GM18526 (cell line): ENCODE measurements around the gene PPP2R5B.

Experiments used
- POLR2A ChIP-seq: IDR thresholded peaks from 3 replicates; pipeline ENCODE4 v1.6.1; 2011; ENCODE audit not compliant: insufficient read length; ENCODE audit errors: extremely low read depth

PPP2R5B gene

DNA sequence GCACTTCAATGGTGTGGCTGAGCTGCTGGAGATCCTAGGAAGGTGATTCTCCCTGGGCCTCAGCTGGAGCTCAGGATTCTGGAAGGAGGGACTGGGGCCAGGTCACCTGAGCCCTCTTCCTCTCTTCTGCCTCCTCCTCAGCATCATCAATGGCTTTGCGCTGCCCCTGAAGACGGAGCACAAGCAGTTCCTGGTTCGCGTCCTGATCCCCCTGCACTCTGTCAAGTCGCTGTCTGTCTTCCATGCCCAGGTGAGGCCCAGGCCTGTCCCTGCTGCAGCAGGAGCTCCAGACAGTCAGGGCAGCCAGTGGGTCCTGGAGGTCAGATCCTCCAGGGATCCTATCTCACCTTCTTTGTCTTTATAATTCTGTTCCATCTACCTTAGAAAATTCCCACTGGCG is 5.9 kb downstream of the PPP2R5B start:
- no peak for TF ChIP-seq POLR2A

- no peak for TF ChIP-seq POLR2A
Measured at GRCh38 chr11:64931290-64931689, 6.8 kb downstream of the PPP2R5B start.

DNA sequence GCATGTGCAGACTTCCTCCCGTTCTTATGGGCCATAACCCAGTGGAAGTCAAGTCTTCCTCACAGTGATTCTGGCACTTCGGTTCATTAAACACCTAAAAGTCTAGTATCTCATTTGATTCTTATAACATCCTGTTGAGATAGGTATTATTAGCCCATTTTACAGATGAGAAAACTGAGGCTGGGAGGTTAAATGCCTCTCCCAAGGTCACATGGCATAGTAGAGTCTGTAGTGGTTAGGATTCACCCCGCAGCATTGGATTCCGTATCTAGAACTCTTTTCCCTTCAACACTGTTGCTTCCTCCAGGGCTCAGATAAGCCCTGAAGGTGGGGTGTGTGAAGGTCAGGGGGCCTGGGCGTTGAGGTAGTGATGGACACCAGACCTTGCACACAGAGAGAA is 7.8 kb downstream of the PPP2R5B start:
- TF ChIP-seq POLR2A = no peak

DNA sequence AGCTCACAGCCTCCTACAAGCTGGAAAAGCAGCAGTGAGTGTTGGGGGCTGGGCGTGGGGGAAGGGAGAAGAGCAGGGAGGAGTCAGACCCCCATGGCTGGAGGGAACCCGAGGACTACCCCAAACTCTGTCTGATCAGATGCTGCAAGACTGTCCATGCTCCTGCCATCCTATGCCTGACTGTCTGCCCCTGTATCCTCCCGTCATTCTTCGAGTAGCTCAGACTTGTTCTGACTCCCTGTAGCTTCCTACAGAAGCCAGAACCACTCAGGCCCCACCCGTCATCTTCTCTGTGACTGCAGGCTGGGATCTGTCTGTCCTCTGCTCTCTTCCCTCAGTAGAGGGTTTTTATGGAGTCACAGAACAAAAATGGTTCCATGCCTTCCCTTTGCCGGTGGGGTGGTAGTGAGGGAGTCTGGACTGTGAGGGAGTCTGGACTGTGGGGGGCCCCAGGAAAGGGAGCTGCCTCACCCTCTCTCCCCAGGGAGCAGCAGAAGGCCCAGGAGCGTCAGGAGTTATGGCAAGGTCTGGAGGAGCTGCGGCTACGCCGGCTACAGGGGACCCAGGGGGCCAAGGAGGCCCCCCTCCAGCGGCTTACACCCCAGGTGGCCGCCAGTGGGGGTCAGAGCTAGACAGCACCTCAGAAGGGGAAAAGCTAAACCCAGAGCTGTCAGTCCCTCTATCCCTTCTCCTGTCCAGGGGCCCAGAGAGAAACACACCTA is 8.9 kb downstream of the PPP2R5B start:
- no peak for TF ChIP-seq POLR2A

DNA sequence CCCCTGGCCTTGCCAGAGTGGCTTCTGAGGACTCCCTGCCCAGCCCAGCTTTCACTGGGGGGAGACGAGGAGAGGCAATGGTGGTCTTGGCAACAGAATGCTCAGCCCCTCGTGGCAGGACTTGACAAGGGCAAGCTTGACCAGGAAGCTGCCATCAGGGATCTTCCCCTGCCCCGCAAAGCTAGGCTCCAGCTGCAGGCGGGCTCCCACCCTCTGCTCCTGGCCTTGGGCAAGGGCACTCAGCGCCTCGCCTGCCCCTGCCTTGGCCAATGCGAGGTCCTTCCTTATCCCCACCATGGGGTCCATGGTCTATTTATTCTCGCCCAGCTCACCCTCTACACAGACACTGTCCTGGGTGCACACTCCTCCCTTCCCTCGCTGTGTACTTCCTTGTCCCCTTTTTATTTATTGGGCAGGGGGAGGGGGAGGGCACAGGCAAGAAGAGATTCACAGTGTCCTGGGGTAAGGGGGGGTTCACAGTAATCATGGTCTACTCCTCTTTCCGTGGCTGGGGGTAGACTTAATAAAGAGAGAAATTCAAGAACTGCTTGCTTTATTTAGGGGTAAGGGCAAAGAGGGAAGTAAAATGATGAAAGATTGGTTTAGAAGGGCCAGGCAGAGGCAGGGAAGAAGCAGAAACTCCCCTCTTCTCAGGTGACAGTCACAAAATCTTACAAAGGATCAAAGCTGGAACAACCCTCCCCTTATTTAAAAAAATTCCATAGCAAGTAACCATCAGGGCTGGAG is 9.6 kb downstream of the PPP2R5B start:
- TF ChIP-seq POLR2A = no peak

GRCh38 chr11:64934682-64935358 is 10.3 kb downstream of the PPP2R5B start:
- TF ChIP-seq POLR2A = no peak

DNA sequence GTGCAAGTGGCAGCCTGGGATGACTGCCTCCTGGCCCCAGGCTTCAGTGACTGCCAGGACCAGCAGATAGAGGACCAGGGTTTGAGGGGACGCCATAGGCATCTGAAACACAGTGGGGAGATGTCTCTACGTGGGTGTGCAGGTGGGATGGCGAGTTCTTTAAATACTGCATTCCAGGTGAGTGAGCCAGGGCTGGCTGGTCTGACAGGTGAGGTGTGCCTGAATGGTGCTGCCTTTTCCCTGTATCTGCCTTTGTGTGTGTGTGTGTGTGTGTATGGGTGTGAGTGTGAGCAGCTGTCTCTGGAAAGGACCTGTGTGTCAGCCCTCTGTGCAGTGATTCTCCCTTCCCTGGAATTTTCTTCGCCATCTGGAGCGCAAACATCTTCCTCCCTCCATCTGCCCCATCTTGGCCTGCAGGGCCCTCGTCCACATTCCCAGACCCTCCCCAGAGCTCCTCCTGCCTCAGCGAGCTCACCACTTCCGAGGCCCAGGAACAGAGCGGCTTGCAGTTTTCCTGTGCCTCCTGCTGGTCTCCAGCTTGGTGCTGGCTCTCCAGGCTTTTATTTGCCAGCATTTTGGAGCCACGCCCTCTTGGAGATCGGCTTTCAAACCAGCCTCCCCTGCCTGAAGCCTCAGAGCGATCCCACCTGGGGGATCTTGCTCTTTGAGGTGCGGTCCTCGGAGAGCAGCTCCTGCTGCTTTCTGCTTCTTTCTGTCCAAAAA is 11.0 kb downstream of the PPP2R5B start, which contains the start of gene GPHA2:
Gene GPHA2 (minus strand): TSS at position 535 of the 723 bp plus-strand sequence. CDS start 433 bp downstream, at position 102.
- TF ChIP-seq POLR2A = no peak

GRCh38 chr11:64936539-64936938 is 12.1 kb downstream of the PPP2R5B start:
- TF ChIP-seq POLR2A = no peak

DNA sequence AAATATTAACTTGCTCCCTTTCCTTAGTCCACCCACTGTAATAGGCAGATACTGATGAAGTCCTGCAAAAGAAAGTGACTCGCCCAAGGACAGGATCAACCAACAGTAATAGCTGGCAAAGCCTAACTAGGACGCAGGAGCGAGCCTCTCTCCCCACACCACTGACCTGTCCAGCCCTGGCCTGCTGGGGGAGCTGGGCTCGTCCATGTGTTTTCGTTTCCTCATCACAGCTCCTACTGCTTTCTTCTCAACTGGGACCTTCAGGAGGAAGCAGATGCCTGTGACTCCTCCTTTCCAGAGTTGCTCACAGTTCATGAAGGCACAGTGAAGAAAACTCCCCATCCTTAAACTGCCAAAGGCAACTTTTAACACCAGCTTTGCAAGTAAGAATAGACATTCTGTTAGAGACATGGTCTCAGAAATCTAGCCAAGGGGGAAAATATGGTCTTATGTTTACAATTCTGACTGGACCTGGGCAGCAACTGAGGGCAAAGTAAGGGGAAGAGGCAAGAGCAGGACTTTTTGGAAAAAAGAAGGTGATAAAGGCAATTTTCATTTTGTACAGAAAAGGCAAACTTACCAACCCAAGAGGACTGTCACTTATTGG is 22.8 kb downstream of the PPP2R5B start:
- no peak for TF ChIP-seq POLR2A

GRCh38 chr11:64951529-64951928 is 27.0 kb downstream of the PPP2R5B start:
- no peak for TF ChIP-seq POLR2A

DNA sequence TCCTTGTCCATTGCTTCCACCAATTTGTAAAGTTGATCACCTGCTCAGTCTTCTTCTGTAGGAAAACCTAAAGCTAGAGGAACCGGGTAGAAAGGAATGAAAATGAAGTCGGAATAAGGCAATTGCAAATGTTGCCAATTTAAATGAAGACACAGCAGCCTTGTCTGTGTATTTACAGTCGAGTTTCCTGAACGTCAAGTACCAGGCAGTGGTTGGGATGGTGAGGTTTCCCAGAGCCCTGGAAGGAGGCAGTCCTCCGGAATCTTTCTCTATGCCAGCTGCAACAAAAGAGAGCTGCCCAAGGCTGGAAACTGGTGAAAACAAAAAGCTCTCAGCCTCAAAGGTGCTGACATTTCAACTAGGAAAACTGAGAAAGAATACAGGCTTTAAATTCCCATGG is 29.7 kb downstream of the PPP2R5B start:
- no peak for TF ChIP-seq POLR2A

GRCh38 chr11:64959498-64959897 is 35.0 kb downstream of the PPP2R5B start:
- no peak for TF ChIP-seq POLR2A

GRCh38 chr11:64960719-64961118 is 36.2 kb downstream of the PPP2R5B start:
- no peak for TF ChIP-seq POLR2A

DNA sequence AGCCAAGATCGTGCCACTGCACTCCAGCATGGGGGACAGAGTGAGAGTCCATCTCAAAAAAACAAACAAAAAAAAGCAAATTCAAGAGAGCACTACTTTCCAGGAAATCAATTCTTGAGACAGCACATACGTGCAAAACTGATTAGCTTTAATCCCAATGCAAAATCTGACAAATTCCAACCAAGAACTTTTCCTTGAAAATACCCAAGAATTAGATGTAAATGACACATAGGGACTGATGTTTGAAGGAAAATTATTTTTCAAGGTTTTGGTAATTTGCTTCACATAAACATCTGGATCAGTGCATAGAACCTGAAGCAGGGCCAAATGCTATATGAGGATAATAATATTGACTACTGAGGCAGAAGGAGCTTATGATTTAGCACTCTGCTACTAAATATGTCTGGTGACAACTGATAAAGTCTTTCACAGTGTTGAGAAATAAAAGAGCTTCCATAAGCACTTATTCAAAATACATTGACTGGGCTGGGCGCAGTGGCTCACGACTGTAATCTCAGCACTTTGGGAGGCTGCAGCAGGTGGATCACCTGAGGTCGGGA is 38.7 kb downstream of the PPP2R5B start:
- TF ChIP-seq POLR2A = no peak

GRCh38 chr11:64967375-64967774 is 42.9 kb downstream of the PPP2R5B start:
- no peak for TF ChIP-seq POLR2A
